Measurements from ENCODE around the gene KIRREL3. TPM values are rescaled to one million over a fixed set of nuclear protein-coding genes. Genes with fewer than 3 reads are reported as not detected.

KIRREL3 gene
- total and polyA plus RNA-seq, 2 of the 8 experiments (the other 6 are each of a cell fraction or from before 2014, with no cell fraction given) = 0.29 to 0.32 TPM

DNA sequence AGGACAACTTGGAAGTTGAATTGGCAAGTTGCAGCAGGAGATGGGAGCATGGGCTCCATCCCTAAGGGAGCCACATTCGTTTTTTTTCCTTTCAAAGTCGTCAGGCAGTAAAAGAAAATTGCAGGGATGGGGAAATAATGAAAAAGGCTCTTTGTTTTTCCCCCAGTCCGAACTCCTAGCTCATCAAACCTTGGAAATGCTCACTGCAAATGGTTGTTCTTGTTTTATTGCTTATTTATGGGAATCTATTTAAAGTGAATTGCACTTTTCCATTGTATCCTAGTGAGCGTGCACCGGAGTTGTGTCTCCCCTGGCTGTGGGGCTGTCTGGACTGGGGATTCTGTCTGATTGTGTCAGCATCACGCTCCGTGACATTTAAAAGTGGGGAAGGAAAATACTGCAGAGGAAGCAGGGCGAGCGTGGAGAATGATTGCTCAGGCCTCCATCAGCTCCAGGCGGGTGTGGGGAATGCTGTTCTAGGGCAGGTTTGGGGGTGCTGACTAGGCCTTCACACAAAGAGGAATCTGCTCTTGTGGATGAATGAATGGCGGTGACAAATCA lies 306.4 kb downstream of the KIRREL3 start:
- H3K36me3 ChIP-seq (ENCODE audit: control insufficient read depth in 2 of 4, insufficient read depth in 4 of 4, low read length in 3 of 4) = no peaks in the 10 kb centered on the region
- H4K5ac ChIP-seq (ENCODE audit: insufficient read length, low read depth, low read length) = no peak overlapping the region
- H3K23ac ChIP-seq (ENCODE audit: insufficient read length) = no peak overlapping the region
- H2BK5ac ChIP-seq (ENCODE audit: low read depth, low read length) = no peak overlapping the region
- H3K79me2 ChIP-seq (ENCODE audit: control insufficient read depth in 1 of 2, insufficient read depth in 2 of 2, low read length in 2 of 2) = no peaks in the 10 kb centered on the region
- H2BK15ac ChIP-seq (ENCODE audit: low read length) = no peak overlapping the region
- FAIRE-seq (no peak), DNase-seq (ENCODE audit: low read depth in 1 of 2, low spot score in 2 of 2) (no peak)
- H3K4me2 ChIP-seq (ENCODE audit: insufficient read depth in 1 of 2, low read depth in 2 of 2, low read length in 2 of 2) = no peak overlapping the region
- no peak overlapping the region for H3K27ac ChIP-seq (ENCODE audit: low read depth, low read length)
- ChIA-PET CTCF (ENCODE audit: partially characterized antibody) (interaction anchor here (0.8 to 2.8 kb wide), 7 partner anchors 22 to 295 kb away, joined by 3 to 9 read pairs (median 3); no protein-coding TSS in a partner anchor), POLR2A (ENCODE audit: partially characterized antibody) (no interaction called here)
- H3K18ac ChIP-seq (ENCODE audit: extremely low read depth, low read length) = no peak overlapping the region
- no peak overlapping the region for H2AFZ ChIP-seq (ENCODE audit: low read length)
- H2AK5ac ChIP-seq (ENCODE audit: low read depth, low read length) = no peak overlapping the region
- peak overlapping the region; percentile 45; the same call in 1 of the 2 replicates for H4K8ac ChIP-seq (ENCODE audit: extremely low read depth, insufficient read depth, low read length)
- no peak overlapping the region for H3K56ac ChIP-seq (replicated peaks; ENCODE audit: insufficient read length, low read depth, low read length)
- no peak overlapping the region for H2BK120ac ChIP-seq (replicated peaks; ENCODE audit: low read depth, low read length)
- no peak overlapping the region for H2BK20ac ChIP-seq (ENCODE audit: low read length)
- no peaks in the 10 kb centered on the region for H4K20me1 ChIP-seq (replicated peaks in 1 of 2; ENCODE audit: control insufficient read depth in 1 of 2, insufficient read depth in 2 of 2, low read length in 2 of 2)
- no peak overlapping the region for H3K9ac ChIP-seq (replicated peaks in 1 of 4; ENCODE audit: extremely low read depth in 1 of 4, low read depth in 3 of 4, low read length in 3 of 4)
- no peak overlapping the region for H3K4me3 ChIP-seq (ENCODE audit: extremely low read depth in 1 of 4, insufficient read depth in 2 of 4, low read depth in 3 of 4, low read length in 4 of 4)
- no peak overlapping the region for H3K4ac ChIP-seq (replicated peaks; ENCODE audit: insufficient read length, low read depth, low read length)
- H3K14ac ChIP-seq (ENCODE audit: insufficient read length) = no peak overlapping the region
- H3K79me1 ChIP-seq (ENCODE audit: low read depth, low read length) = no peaks in the 10 kb centered on the region
- H2BK12ac ChIP-seq (ENCODE audit: low read depth, low read length) = no peak overlapping the region
- no peaks in the 10 kb centered on the region; the same call in 1 of the 2 replicates for H3K23me2 ChIP-seq (ENCODE audit: low read depth, low read length)
- WGBS, 2 experiments (ENCODE audit: extremely low coverage in 1 of 2, insufficient coverage in 1 of 2, insufficient read length in 1 of 2, insufficient replicate concordance in 2 of 2, low coverage in 1 of 2, low lambda C conversion rate in 2 of 2, missing lambda C conversion rate in 1 of 2) = 88% methylated on average over 11 of the region's 11 CpGs; no CpG with 5 or more reads in 1 of the 2 experiments
- H3K27me3 ChIP-seq (replicated peaks in 1 of 4; ENCODE audit: control insufficient read depth in 3 of 4, extremely low read depth in 1 of 4, insufficient read depth in 3 of 4, low read length in 3 of 4) = no peaks in the 10 kb centered on the region
- no peaks in the 10 kb centered on the region; a peak in 1 of 4 replicates for H3K9me3 ChIP-seq (ENCODE audit: insufficient read depth in 2 of 2, low read depth in 1 of 2, low read length in 1 of 2)
- peaks cover 0 to 8% (median 0%) of the 10 kb centered on the region in 4 experiments; a peak in 1 of 7 replicates for H3K4me1 ChIP-seq (replicated peaks in 1 of 4; ENCODE audit: control insufficient read depth in 3 of 4, insufficient read depth in 4 of 4, low read length in 3 of 4)
- no peak overlapping the region for H4K91ac ChIP-seq (replicated peaks; ENCODE audit: insufficient read length, low read length)
- TF ChIP-seq SAP30 (IDR thresholded peaks at IDR 0.05; ENCODE audit: insufficient read depth, insufficient replicate concordance, low read length) = no peak
- no peak for TF ChIP-seq PHF8 (conservative IDR thresholded peaks at IDR 0.05; ENCODE audit: low read depth, low read length)
- TF ChIP-seq BCL11A (IDR thresholded peaks at IDR 0.05; ENCODE audit: low read depth in 2 of 2, low read length in 2 of 2) = no peak
- no peak for TF ChIP-seq CTBP2 (IDR thresholded peaks at IDR 0.05; ENCODE audit: borderline replicate concordance, insufficient read depth, insufficient read length, low read length)
- no peak for TF ChIP-seq GABPA (IDR thresholded peaks at IDR 0.05; ENCODE audit: borderline replicate concordance, insufficient read depth, low read length)
- no peak for TF ChIP-seq CHD2 (IDR thresholded peaks at IDR 0.05; ENCODE audit: low read length)
- no peak for TF ChIP-seq SIN3A (conservative IDR thresholded peaks at IDR 0.05 in 1 of 2, IDR thresholded peaks at IDR 0.05 in 1 of 2; ENCODE audit: low read depth in 1 of 2, low read length in 2 of 2)
- TF ChIP-seq, protein P1, sequence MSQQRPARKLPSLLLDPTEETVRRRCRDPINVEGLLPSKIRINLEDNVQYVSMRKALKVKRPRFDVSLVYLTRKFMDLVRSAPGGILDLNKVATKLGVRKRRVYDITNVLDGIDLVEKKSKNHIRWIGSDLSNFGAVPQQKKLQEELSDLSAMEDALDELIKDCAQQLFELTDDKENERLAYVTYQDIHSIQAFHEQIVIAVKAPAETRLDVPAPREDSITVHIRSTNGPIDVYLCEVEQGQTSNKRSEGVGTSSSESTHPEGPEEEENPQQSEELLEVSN (IDR thresholded peaks at IDR 0.05) = no peak
- no peak for TF ChIP-seq JUN (IDR thresholded peaks at IDR 0.05; ENCODE audit: low read depth, low read length)
- no peak for TF ChIP-seq POLR2A (IDR thresholded peaks at IDR 0.05; ENCODE audit: control extremely low read depth in 1 of 2, low read depth in 2 of 2, low read length in 2 of 2)
- TF ChIP-seq BACH1 (IDR thresholded peaks at IDR 0.05; ENCODE audit: low read length) = no peak
- TF ChIP-seq TAF1 (IDR thresholded peaks at IDR 0.05; ENCODE audit: low read depth, low read length) = no peak

Data from H1 (cell line).